Mammary epithelial cell (primary cell): ENCODE data around the gene SEMA4D.

Experiments used
- EZH2 ChIP-seq: IDR thresholded peaks from 2 replicates; pipeline ENCODE4 v1.6.1; 2012; ENCODE audit warnings: low read length, inconsistent platforms, borderline replicate concordance
- TF ChIP-seq, protein P1 (sequence below), 2 donors: IDR thresholded peaks in 1 of 2; conservative IDR thresholded peaks in 1 of 2; 2 replicates each; pipeline ENCODE4 v1.5.1; 2011 to 2012; ENCODE audit warnings: inconsistent platforms in 2 of 2, low read length in 2 of 2, mild to moderate bottlenecking in 2 of 2, control low read depth in 1 of 2, low read depth in 1 of 2; ENCODE audit not compliant: insufficient read depth in 1 of 2; ENCODE audit errors: extremely low read depth in 1 of 2

DNA sequence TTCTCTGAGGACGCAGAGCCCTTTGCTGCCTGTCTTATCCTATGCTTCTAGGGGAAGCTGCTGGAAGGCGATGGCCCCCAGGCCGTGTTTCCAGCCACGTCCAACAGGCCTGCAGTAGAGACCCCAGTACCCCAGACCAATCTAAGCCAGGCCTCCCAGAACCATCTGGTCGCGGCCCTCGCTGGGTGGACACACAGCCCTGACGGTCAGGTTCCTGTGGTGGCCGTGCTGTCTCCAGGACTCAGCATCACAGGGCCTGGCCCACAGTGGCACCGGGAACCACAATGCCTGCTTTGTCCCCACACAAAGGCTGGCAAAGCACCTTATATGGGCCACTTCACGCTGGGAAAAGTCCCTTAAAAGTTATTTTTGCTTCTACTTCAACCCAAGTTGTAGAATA lies 44.5 kb downstream of the SEMA4D start:
- TF ChIP-seq, protein P1, sequence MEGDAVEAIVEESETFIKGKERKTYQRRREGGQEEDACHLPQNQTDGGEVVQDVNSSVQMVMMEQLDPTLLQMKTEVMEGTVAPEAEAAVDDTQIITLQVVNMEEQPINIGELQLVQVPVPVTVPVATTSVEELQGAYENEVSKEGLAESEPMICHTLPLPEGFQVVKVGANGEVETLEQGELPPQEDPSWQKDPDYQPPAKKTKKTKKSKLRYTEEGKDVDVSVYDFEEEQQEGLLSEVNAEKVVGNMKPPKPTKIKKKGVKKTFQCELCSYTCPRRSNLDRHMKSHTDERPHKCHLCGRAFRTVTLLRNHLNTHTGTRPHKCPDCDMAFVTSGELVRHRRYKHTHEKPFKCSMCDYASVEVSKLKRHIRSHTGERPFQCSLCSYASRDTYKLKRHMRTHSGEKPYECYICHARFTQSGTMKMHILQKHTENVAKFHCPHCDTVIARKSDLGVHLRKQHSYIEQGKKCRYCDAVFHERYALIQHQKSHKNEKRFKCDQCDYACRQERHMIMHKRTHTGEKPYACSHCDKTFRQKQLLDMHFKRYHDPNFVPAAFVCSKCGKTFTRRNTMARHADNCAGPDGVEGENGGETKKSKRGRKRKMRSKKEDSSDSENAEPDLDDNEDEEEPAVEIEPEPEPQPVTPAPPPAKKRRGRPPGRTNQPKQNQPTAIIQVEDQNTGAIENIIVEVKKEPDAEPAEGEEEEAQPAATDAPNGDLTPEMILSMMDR (conservative IDR thresholded peaks at IDR 0.05 in 1 of 2, IDR thresholded peaks at IDR 0.05 in 1 of 2; ENCODE audit: extremely low read depth in 1 of 2, insufficient read depth in 1 of 2, low read depth in 1 of 2, low read length in 2 of 2), result no peak
- TF ChIP-seq EZH2, result no peak
